ACC112 (cell line): ENCODE results near the gene ASB2.

Experiments used
- H2AFZ ChIP-seq: fragments of 200-600 bp; sonication (generic); one replicate; pipeline ENCODE4 v1.6.0; 2017; ENCODE audit warnings: antibody characterized with exemption, low read length; ENCODE audit not compliant: unreplicated experiment
- H3K27ac ChIP-seq: fragments of 200-600 bp; sonication (generic); 2 replicates; pipeline ENCODE4 v1.5.1; 2014; ENCODE audit warnings: low read depth, mild to moderate bottlenecking, antibody characterized with exemption, low read length, moderate library complexity
- H3K27me3 ChIP-seq: fragments of 200-600 bp; sonication (generic); 2 replicates; pipeline ENCODE4 v1.6.1; 2014; ENCODE audit warnings: mild to moderate bottlenecking, antibody characterized with exemption, low read length, moderate library complexity, mixed read lengths; ENCODE audit not compliant: insufficient read depth
- H3K36me3 ChIP-seq: fragments of 200-600 bp; sonication (generic); 2 replicates; pipeline ENCODE4 v1.6.1; 2016; ENCODE audit warnings: mild to moderate bottlenecking, antibody characterized with exemption, low read length, moderate library complexity, mixed read lengths; ENCODE audit not compliant: insufficient read depth
- H3K4me1 ChIP-seq: fragments of 200-600 bp; sonication (generic); one replicate; pipeline ENCODE4 v1.6.1; 2016; ENCODE audit warnings: low read length, mixed read lengths; ENCODE audit not compliant: insufficient read depth, unreplicated experiment, control insufficient read depth
- H3K4me3 ChIP-seq: fragments of 200-600 bp; sonication (generic); 2 replicates; pipeline ENCODE4 v1.5.1; 2014; ENCODE audit warnings: mild to moderate bottlenecking, low read depth, low read length
- H3K79me2 ChIP-seq: fragments of 200-600 bp; sonication (generic); one replicate; pipeline ENCODE4 v1.6.0; 2016; ENCODE audit warnings: low read length; ENCODE audit not compliant: control insufficient read depth, unreplicated experiment, insufficient read depth

The ASB2 gene

GRCh38 chr14:93993382-93993781, 17.0 kb upstream of the ASB2 start:
- Histone ChIP-seq H3K36me3 (no peaks in the 10 kb centered on the region), H3K27ac (no peak overlapping the region), H2AFZ (no peak overlapping the region), H3K4me1 (peaks cover 19% of the 10 kb centered on the region), H3K4me3 (no peak overlapping the region), H3K27me3 (no peaks in the 10 kb centered on the region), H3K79me2 (no peaks in the 10 kb centered on the region)

- H2AFZ ChIP-seq, result no peak overlapping the region
- no peaks in the 10 kb centered on the region for H3K27me3 ChIP-seq
- H3K36me3 ChIP-seq, result no peaks in the 10 kb centered on the region
- H3K27ac ChIP-seq, result no peak overlapping the region
- H3K4me3 ChIP-seq, result no peak overlapping the region
- H3K4me1 ChIP-seq, result peaks cover 19% of the 10 kb centered on the region
- no peaks in the 10 kb centered on the region for H3K79me2 ChIP-seq
Measured at GRCh38 chr14:93991649-93992048, 15.3 kb upstream of the ASB2 start.

- H3K27me3 ChIP-seq, result no peaks in the 10 kb centered on the region
- no peak overlapping the region for H2AFZ ChIP-seq
- H3K4me1 ChIP-seq, result peaks cover 19% of the 10 kb centered on the region
- no peak overlapping the region for H3K4me3 ChIP-seq
- H3K79me2 ChIP-seq, result no peaks in the 10 kb centered on the region
- H3K27ac ChIP-seq, result no peak overlapping the region
- no peaks in the 10 kb centered on the region for H3K36me3 ChIP-seq
Measured at GRCh38 chr14:93991212-93991611, 14.8 kb upstream of the ASB2 start.

GRCh38 chr14:93989939-93990338, 13.6 kb upstream of the ASB2 start:
- no peaks in the 10 kb centered on the region for H3K36me3 ChIP-seq
- H3K4me1 ChIP-seq, result peaks cover 8% of the 10 kb centered on the region
- H2AFZ ChIP-seq, result no peak overlapping the region
- H3K4me3 ChIP-seq, result no peak overlapping the region
- H3K27me3 ChIP-seq, result no peaks in the 10 kb centered on the region
- H3K27ac ChIP-seq, result no peak overlapping the region
- H3K79me2 ChIP-seq, result no peaks in the 10 kb centered on the region

GRCh38 chr14:93987815-93988476, 11.6 kb upstream of the ASB2 start:
- Histone ChIP-seq H2AFZ (no peak overlapping the region), H3K4me1 (peaks cover 6% of the 10 kb centered on the region), H3K27ac (no peak overlapping the region), H3K36me3 (no peaks in the 10 kb centered on the region), H3K27me3 (no peaks in the 10 kb centered on the region), H3K79me2 (no peaks in the 10 kb centered on the region), H3K4me3 (no peak overlapping the region)

- Histone ChIP-seq H2AFZ (no peak overlapping the region), H3K4me3 (no peak overlapping the region)
Measured at GRCh38 chr14:93987376-93987775, 11.0 kb upstream of the ASB2 start.

GRCh38 chr14:93986955-93987354, 10.6 kb upstream of the ASB2 start:
- H2AFZ ChIP-seq, result no peak overlapping the region
- no peak overlapping the region for H3K27ac ChIP-seq
- no peaks in the 10 kb centered on the region for H3K36me3 ChIP-seq
- H3K79me2 ChIP-seq, result no peaks in the 10 kb centered on the region
- peaks cover 6% of the 10 kb centered on the region for H3K4me1 ChIP-seq
- no peak overlapping the region for H3K4me3 ChIP-seq
- no peaks in the 10 kb centered on the region for H3K27me3 ChIP-seq

More at GRCh38 chr14:93987376-93987775, 11.0 kb upstream of the ASB2 start:
- no peaks in the 10 kb centered on the region for H3K36me3 ChIP-seq
- H3K79me2 ChIP-seq, result no peaks in the 10 kb centered on the region
- H3K27ac ChIP-seq, result no peak overlapping the region
- H3K4me1 ChIP-seq, result peaks cover 6% of the 10 kb centered on the region
- no peaks in the 10 kb centered on the region for H3K27me3 ChIP-seq

GRCh38 chr14:93984987-93985410, 8.6 kb upstream of the ASB2 start:
- Histone ChIP-seq H3K4me3 (no peak overlapping the region), H2AFZ (no peak overlapping the region), H3K27me3 (no peaks in the 10 kb centered on the region), H3K4me1 (peaks cover 15% of the 10 kb centered on the region), H3K36me3 (no peaks in the 10 kb centered on the region), H3K27ac (no peak overlapping the region), H3K79me2 (no peaks in the 10 kb centered on the region)

GRCh38 chr14:93984070-93984469, 7.7 kb upstream of the ASB2 start:
- Histone ChIP-seq H3K36me3 (no peaks in the 10 kb centered on the region), H3K4me3 (no peak overlapping the region), H3K79me2 (no peaks in the 10 kb centered on the region), H3K27ac (no peak overlapping the region), H2AFZ (no peak overlapping the region), H3K4me1 (peaks cover 15% of the 10 kb centered on the region), H3K27me3 (no peaks in the 10 kb centered on the region)

- H2AFZ ChIP-seq, result no peak overlapping the region
- H3K27me3 ChIP-seq, result no peaks in the 10 kb centered on the region
- H3K36me3 ChIP-seq, result no peaks in the 10 kb centered on the region
- no peak overlapping the region for H3K4me3 ChIP-seq
- H3K27ac ChIP-seq, result no peak overlapping the region
- peaks cover 15% of the 10 kb centered on the region for H3K4me1 ChIP-seq
- H3K79me2 ChIP-seq, result no peaks in the 10 kb centered on the region
Measured at GRCh38 chr14:93982230-93983007, 6.0 kb upstream of the ASB2 start.
